Osteoblast (primary cell): ENCODE data around the gene EVI5L. TPM values are rescaled to one million over a fixed set of nuclear protein-coding genes. Genes with fewer than 3 reads are reported as not detected.

Experiments used
- DNase-seq: peaks from one replicate; pipeline ENCODE4 v3.0.0; 2011; ENCODE audit warnings: low spot score, mixed read lengths; ENCODE audit not compliant: insufficient read length; ENCODE audit errors: missing footprints
- H2AFZ ChIP-seq: 2 replicates; pipeline ENCODE4 v1.6.0; 2011; ENCODE audit warnings: mild to moderate bottlenecking, low read length
- H3K27ac ChIP-seq: 2 replicates; pipeline ENCODE4 v1.5.1; 2011; ENCODE audit warnings: mild to moderate bottlenecking, low read depth, low read length, moderate library complexity
- H3K27me3 ChIP-seq: 2 replicates; pipeline ENCODE4 v1.6.0; 2012; ENCODE audit warnings: mild to moderate bottlenecking, control low read depth, inconsistent platforms, low read length, moderate library complexity; ENCODE audit not compliant: insufficient read depth
- H3K36me3 ChIP-seq: 2 replicates; pipeline ENCODE4 v1.5.1; 2011; ENCODE audit warnings: mild to moderate bottlenecking, low read length, control low read depth, moderate library complexity; ENCODE audit not compliant: insufficient read depth
- H3K4me1 ChIP-seq: 2 replicates; pipeline ENCODE4 v1.5.1; 2011; ENCODE audit warnings: mild to moderate bottlenecking, low read length, control low read depth, moderate library complexity; ENCODE audit not compliant: insufficient read depth
- H3K4me2 ChIP-seq: 2 replicates; pipeline ENCODE4 v1.6.0; 2011; ENCODE audit warnings: mild to moderate bottlenecking, low read length; ENCODE audit not compliant: insufficient read depth
- H3K4me3 ChIP-seq: fragments of 200-600 bp; sonication (generic); 3 replicates; pipeline ENCODE4 v1.5.1; 2012; ENCODE audit warnings: mild to moderate bottlenecking, low read length, inconsistent platforms; ENCODE audit not compliant: insufficient read depth
- H3K79me2 ChIP-seq: 2 replicates; pipeline ENCODE4 v1.6.0; 2012; ENCODE audit warnings: mild to moderate bottlenecking, low read length, control low read depth, inconsistent platforms; ENCODE audit not compliant: insufficient read depth
- H3K9me3 ChIP-seq: 2 replicates; pipeline ENCODE4 v1.5.1; 2011; ENCODE audit warnings: low read depth, low read length, control low read depth
- H4K20me1 ChIP-seq: 2 replicates; pipeline ENCODE4 v1.6.0; 2012; ENCODE audit warnings: mild to moderate bottlenecking, low read length, control low read depth; ENCODE audit not compliant: insufficient read depth
- CTCF ChIP-seq: IDR thresholded peaks from 2 replicates; pipeline ENCODE4 v1.5.1; 2011; ENCODE audit warnings: mild to moderate bottlenecking, low read depth, low read length, moderate library complexity; ENCODE audit errors: extremely low read depth
- total RNA-seq: library from RNA; depleted of rRNA; stranded (reverse); fragments of >200 nt; gene quantifications from 2 replicates; pipeline ENCODE4 v1.2.3, GENCODE V29; 2012

The EVI5L gene
- total RNA-seq, 1 donor, result 26.1 TPM

DNA sequence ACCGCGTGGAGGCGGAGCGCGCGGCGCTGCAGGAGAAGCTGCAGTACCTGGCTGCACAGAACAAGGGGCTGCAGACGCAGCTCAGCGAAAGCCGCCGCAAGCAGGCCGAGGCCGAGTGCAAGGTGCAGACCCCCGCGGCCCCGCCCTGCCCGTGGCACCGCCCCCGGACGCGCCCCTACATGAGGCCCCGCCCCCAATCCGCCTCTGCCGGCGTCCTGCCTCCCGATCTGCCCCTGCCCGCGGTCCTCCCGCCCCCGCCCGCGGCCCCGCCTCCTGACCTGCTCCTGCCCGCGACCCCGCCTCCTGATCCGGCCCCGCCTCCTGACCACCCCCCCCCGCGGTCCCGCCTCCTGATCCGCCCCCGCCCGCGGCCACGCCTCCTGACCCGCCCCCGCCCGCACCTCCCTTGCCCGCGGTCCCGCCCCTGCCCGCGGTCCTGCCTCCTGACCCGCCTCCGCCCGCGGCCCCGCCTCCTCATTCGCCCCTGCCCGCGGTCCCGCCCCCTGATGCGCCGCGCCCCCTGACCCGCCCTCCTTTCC lies 32.5 kb downstream of the EVI5L start:
- Histone ChIP-seq H3K27me3 (no peaks in the 10 kb centered on the region), H3K4me2 (no peak overlapping the region), H3K27ac (no peak overlapping the region), H4K20me1 (no peaks in the 10 kb centered on the region), H3K79me2 (no peaks in the 10 kb centered on the region), H3K36me3 (no peaks in the 10 kb centered on the region), H3K9me3 (no peaks in the 10 kb centered on the region), H2AFZ (no peak overlapping the region), H3K4me1 (no peaks in the 10 kb centered on the region), H3K4me3 (no peak overlapping the region)
- DNase-seq, result peak; percentile 97
- no peak for TF ChIP-seq CTCF

- DNase-seq, result peak; percentile 80
- H3K4me3 ChIP-seq, result no peak overlapping the region
- no peak overlapping the region for H3K4me2 ChIP-seq
- H4K20me1 ChIP-seq, result no peaks in the 10 kb centered on the region
- H3K79me2 ChIP-seq, result no peaks in the 10 kb centered on the region
- no peaks in the 10 kb centered on the region for H3K27me3 ChIP-seq
- no peaks in the 10 kb centered on the region for H3K9me3 ChIP-seq
- no peak overlapping the region for H2AFZ ChIP-seq
- no peak overlapping the region for H3K27ac ChIP-seq
- no peaks in the 10 kb centered on the region for H3K36me3 ChIP-seq
- no peak for TF ChIP-seq CTCF
- no peaks in the 10 kb centered on the region for H3K4me1 ChIP-seq
These were observed 33.3 kb downstream of the EVI5L start for GRCh38 chr19:7863157-7863970.

- H3K27me3 ChIP-seq, result no peaks in the 10 kb centered on the region
- H3K4me1 ChIP-seq, result peaks cover 7% of the 10 kb centered on the region
- no peak overlapping the region for H3K4me3 ChIP-seq
- no peaks in the 10 kb centered on the region for H3K36me3 ChIP-seq
- no peaks in the 10 kb centered on the region for H3K79me2 ChIP-seq
- peak; percentile 78 for DNase-seq
- H3K9me3 ChIP-seq, result no peaks in the 10 kb centered on the region
- no peak overlapping the region for H3K27ac ChIP-seq
- no peak for TF ChIP-seq CTCF
- no peaks in the 10 kb centered on the region for H4K20me1 ChIP-seq
- H3K4me2 ChIP-seq, result no peak overlapping the region
- H2AFZ ChIP-seq, result no peak overlapping the region
These were observed 34.1 kb downstream of the EVI5L start for GRCh38 chr19:7863971-7864689.

DNA sequence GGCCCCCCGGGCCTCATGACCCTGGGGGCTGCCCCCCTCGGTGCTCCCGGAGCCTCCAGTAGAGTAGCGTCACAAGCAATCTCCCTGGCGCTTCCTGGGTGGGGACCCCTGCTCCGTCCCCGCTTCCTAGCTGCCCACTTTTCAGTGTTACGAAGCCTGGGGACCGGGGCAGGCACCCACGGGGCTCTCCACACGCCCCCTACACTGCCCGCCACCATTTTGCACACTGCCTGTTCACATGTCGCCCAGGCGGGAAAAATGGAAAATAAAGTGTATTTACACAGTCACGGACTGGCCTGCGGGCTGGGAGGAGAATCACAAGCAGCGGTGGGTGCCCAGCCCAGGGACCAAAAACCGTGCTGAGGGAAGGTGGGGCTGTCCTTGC lies 34.7 kb downstream of the EVI5L start:
- Histone ChIP-seq H3K4me3 (no peak overlapping the region), H3K9me3 (no peaks in the 10 kb centered on the region), H2AFZ (no peak overlapping the region), H3K27ac (no peak overlapping the region), H3K4me1 (peaks cover 7% of the 10 kb centered on the region), H3K27me3 (no peaks in the 10 kb centered on the region), H3K36me3 (no peaks in the 10 kb centered on the region), H4K20me1 (no peaks in the 10 kb centered on the region), H3K79me2 (no peaks in the 10 kb centered on the region), H3K4me2 (no peak overlapping the region)
- peak; percentile 81 for DNase-seq
- TF ChIP-seq CTCF, result no peak
